Activated T-helper 9 cell treated with anti-CD3 and anti-CD28 coated beads, Interleukin-2, amount 50 U/mL, for 16 hours (primary cell): ENCODE results near the gene STN1.

Experiments used
- DNase-seq: peaks from one replicate; pipeline ENCODE4 v3.0.0-alpha.2; 2020; ENCODE audit warnings: low read depth

STN1 gene

DNA sequence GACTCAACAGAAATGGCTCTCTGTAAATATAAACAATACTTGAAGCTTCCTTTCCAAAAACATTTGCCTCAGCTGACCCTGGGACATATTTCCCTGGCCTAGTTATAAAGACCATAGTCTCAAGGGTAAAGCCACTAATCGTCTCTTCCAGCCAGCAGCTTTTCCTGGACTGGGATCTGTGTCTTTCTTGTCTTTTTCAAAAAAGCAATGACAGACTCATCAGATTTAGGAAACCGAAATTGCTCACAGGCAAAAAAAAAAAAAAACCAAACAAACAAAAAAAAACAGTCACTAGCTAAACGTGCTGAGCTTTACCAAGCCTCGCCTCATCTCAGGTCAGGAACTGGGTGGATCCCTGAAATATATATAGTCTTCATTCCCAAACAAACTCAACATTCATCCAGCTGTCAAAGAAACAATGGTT lies 23.5 kb downstream of the STN1 start:
- DNase-seq, result no peak

DNA sequence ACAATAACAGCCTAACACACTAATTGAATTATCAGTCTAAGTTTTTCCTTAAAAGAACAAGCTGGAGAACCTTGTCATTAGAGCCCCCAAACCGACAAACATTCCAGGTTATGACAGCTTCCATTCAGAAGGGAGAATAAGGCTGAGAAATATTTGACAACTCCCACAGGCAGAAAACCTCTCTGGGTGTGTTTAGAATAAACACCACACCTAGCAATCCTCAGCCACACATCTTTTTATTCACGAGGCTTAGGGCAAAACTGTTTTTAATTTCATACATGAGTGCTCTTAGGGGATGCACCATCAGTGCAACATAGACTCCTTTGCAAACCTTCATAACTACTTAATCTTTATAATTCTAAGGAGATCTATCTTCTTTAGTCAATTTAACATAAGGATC lies 24.2 kb downstream of the STN1 start:
- DNase-seq, result no peak

DNA sequence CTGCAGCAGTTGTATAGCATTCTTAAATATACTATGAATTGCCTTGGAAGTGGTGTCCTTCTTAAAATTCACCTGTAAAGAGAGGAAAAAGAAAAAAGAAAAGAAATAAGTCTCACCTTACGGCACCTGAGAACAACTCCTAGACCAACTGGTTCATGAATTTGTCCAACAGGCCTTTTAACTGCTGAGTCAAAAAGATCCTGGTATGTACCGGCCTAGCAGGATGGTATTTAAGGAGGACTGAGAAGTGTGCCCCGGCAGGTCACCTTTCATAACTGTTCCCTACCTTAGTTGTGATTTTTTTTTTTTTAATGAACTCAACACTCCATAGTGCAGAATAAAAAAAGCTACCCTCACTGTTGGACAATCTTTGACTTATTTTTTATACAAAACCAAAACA lies 25.8 kb downstream of the STN1 start:
- DNase-seq, result no peak

DNA sequence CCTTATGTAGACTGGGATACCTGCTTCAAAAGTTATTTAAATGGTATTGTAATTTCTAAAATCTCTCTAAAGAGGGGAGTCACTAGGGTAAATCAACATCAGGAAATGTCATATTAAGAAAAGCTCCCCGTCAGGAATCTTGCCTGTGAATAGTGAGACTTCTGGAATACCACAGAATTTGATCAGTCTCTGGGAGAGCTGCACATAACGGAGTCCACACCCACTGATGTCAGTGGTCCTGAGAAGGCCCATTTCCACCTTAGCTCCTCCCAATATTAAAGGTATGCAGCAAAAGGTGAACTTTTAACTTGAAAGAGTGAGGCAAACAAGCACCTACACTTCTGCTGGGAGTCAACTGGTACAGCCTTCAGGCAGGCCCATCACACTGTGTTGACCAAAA lies 27.3 kb downstream of the STN1 start:
- no peak for DNase-seq

DNA sequence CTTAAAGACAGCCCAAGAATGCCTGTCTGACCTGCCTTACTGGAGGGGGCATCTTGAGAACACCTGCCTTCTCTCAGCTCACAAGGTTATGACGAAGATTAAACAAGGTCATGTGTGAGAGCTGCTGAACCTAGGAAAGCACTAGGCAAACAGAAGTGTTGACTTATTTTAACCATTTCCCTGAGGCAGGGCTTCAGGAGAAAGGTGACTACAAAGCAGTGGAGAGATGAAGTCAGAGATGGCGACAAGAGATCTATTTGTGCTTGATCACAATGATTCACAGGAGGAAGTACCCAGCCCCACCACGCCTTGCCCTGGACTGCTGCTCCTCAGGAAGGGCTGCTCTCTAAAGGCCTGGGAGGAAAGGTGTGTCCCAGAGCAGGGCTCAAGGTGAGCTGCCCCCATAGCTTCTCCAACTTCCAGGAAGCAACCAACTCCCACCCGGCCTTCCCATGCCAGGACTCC lies 27.8 kb downstream of the STN1 start:
- DNase-seq, result no peak

DNA sequence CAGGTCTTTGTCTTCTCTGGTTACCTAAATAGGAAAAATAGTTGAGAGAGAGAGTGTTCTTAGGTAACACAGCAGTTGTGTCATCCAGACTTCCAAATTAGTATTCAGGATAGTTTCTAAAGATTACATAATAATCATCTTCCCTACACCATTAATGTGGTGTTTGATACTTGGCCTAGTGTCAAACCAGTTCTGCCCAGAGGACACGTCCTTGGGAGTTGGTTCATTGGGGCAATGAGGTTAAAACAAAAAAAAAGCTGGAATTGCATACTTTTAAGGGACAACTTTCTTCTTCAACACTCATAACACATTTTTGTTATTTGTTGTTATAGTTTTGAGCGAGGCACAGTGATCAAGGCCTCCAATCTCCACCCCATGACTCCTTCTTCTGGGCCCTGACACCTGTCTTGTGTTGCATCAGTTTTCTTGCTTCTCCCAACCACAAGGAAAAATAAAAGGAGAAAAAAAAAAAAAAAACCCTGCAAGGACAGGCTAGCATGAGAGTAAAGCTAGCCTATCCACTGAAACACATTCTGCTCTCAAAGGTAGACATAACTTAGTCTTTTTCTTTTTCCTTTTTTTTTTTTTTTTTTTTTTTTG lies 28.8 kb downstream of the STN1 start:
- DNase-seq, result no peak

DNA sequence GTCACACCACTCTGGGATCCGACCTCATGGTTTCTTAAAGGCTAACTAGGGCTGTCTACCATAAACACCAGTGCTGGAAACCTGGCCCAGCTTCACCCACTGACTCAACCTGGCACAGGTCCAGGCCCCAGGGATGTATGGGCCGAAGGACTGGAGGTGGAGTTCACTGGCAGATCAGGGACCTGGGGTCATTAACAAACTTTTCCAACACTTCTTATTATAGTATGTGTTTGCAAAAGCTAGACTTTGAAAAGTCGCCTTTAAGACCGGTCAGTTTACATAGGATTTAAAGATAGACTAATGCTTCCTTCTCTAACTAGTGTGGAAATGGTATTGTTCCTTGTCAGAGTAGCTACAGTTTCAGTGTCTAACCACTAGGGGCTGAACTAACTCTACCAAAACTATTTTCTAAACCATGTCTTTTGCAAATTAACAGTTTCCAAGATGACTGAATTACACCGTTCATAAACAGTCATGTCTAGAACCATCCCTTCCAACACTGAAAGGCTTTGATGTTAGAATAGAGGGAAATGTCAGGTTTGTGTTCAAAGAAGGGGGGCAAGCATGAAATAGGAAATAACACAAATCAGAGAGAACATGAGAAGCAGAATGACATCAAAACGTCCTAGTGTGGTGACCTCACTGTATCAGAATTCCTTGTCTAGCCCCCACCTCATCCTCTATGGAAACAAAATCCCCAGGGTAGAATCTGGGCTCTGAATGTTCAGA lies 29.7 kb downstream of the STN1 start:
- DNase-seq, result no peak

DNA sequence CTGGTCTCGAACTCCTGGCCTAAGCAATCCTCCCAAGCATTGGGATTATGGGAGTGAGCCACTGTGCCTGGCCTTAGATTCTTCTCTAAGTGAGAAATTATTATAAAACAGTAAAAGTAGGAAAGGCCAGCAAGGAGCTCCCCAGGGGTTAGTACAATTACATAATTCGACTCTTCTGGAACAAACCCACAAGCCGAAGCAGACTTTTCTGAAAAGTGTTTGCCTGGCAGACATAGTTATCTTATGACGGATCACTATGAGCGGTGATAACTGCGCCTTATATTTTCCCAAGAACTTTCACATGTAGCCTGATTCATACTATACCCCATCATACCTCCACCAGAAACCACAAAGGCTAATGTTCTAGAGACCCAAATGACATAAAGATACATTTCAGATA lies 32.4 kb downstream of the STN1 start:
- DNase-seq, result no peak

DNA sequence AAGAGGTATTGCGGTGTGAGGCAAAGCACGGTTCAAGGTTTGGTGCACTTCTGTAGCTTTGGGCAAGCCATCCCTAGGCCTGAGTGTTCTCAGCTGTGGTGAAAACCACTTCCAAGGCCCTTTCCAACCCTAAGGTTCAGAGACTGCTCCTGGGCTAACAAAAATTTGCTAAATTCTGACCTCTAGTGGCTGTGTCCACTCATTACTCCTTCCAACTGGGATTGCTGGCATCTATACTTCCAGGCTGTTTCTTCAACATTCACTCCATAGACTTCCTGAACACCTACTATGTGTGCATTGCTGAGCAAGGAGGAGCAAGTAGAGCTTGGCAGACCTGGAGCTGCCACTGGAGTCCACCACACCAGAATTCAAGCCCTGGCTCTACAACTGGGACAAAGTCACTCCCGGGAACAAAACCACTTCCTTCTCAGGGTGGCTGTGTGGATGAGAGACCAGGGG lies 33.3 kb downstream of the STN1 start:
- DNase-seq, result no peak

DNA sequence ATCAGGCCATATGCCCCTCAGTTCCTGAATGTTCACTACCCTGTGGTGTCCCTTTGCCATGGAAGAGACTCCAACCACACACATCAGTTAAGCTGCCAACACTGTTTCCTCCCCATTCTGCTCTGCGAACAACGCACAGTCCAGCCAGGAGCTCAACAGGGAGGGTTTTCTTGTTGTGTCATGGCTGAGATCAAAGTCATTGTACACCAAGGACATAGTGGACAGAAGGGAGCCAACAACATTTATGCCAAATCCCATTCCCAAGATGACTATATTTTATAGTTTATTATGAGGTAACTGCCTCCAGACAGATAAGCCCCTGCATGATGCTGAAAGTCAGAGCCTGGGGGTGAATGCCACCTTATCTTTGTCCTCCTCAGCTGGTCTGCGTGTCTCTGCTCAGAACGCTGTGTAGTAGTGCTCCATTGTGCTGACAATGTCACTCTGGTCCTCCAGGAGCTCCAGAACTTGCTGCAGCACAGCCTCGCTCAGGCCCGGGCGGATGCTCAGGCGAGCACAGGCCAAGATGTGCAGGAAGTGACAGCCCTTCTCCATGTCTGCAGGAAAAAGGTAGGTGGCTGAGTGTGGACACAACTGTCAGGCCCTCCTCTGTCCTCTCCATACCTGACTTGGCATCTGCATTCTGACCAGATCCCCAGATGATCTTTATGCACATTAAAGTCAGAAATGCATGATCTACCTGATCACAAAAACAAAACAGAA lies 35.5 kb downstream of the STN1 start:
- no peak for DNase-seq

DNA sequence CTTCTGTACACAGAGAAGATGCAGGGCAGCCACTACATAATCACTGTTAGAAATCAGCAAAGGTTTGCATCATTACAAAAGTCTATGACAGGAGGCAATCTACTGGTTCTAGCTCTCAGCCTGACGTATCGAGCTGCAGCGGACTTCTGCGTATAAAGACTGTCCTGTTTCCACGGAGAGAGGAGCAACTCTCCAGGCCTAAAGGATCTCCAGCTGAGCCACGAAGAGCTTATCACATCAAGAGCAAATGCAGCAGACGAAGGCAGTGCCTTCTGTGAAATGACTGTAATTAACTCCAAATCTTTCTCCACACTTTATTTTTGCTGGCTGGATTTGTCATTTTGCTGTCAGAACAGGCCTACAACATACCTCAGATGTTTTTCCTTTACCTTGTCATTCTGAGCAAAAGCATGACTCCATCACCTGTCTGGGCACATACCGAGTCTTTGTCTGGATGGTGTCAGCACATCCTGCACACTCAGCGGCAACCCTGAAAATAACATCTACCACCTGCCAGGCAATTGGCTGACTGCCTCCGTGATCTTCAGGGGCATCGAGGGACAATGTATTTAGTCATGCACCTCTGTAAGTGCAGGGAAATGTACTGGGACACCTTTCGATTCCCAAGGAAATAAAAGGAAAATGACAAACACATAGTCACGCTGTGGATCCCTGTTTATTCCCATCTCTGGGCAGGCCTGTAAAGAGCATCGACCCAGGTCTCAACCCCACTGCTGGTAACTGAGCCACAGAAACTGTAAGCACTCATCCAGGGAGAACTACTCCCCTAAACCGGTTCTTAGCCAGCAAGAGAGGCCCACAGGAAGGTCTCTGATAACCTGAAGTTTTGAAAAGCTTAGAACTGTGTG lies 36.3 kb downstream of the STN1 start:
- no peak for DNase-seq

DNA sequence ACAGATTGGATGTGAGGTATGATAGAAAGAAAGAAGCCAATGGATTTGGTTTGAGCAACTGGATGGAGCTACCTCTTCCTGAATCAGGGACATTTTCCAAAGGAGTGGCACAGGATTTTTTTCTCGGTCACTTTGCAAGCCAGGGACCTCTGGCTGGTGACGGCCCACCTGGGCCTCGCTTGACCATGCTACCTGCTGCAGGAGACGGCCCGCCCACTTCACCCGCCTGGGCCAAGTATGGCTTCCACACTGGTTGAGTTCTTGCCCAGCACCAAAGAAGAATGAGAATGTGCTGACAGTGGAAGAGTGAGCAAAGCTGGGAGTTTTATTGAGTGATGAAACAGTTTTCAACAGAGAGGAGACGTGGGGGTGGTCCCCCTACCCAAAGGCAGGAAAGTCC lies 38.2 kb downstream of the STN1 start:
- DNase-seq, result no peak

DNA sequence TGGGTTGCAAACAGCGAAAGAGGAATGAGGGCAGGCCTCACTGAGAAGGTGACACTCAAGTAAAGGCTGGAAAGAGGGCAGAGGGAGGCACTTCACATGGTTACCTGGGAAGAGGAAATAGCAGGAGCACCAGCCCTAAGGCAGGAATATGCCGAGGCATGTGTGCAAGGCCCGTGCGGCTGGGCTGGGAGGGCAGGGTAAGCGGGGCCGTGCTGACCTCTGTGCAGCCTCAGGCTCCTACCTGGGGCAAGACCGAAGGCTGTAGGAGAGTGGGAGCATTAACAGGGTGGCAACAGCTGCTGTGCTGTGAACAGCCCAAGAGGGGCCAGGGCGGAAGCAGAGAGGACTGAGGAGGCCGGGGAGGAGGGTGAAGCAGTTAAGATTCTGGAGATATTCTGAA lies 38.6 kb downstream of the STN1 start:
- DNase-seq, result no peak

DNA sequence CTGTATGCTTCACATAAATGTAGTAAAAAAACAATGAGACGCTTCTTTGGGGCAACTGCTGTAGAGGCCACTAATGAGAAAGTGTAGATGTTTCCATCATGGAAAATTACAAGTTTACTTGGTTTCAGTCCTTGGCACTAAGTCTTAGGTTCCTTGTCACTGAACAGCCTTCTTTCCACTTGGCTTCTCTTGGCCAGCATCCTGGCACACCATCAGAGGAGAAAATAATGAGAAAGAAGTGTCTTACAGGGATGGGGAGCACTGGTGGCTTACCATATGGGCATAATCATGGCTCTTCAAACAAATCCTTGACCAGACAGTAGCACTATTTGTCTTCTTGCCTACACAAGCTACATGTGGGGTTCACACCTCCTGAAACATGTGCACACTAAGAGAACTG lies 40.1 kb downstream of the STN1 start:
- DNase-seq, result no peak

DNA sequence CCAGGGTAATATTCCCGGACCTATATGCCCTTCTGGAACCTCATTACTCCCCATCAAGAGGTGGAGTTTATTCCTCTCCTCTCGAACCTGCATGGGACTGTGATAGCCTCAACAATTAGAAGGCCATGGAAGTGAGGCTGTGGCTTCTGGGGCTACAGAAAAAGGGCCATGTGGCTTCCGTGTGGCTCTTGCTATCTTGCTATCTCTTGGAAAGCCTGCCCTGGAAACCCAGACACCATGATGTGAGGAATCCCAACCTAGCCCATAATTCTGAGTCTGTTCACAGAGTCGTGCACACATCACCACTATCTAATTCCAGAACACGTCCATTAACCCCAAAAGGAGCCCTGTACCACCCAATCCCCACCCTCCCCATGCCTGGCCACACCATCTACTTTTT lies 41.8 kb downstream of the STN1 start:
- DNase-seq, result no peak

DNA sequence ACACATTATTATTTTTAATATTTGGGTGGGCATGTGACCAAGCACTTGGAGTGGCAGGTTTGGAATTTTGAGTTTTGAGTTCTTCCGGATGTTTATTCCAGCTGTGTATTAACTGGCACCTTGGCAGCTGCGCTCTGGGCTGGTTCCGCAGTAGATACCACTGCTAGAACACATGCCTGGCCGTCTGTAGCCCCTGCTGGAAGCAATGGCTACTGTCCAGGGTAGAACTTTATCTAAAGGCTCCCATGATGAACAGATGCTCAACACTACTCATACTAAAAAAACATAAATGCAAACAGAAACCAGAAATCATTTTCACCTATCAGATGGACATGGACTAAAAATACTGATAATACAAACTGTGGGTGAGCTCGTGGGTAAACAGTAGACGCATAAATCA lies 43.3 kb downstream of the STN1 start:
- DNase-seq, result no peak

DNA sequence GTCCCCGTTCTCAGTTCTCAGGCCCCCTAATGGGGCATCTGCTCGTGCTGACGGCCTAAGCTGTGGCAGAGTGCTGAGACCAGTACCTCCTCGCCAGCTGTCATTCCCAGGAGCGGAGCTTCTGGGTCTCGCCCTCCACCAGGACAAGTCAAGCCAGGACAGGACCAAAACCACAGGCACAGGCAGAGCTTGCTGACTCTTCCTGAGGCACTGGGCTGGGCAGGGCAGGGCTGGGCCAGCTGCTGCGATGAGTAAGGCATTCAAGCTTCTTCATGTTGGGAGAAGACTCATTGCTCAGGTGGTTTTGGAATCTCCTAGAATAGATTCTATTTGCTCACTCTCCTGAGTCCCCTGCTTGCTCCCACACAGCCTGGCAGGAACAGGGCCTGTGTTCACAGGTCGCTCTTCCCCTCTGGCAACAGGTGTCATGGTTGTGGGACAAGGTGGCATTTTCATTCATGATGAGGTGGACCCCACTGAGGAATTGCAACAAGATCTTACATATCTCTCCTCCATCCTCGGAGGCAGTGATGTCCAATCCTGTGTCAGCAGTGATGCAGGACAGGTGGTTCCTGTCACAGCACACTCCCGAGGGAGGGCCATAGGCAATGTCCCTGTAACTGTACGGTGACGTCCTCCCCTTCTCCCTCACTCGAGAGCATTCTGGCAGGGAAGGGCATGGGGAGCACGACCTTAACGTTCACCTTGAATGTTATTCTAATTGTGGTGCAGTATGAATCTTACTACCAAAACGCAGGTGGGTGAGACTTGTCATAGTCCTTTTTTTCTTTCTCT lies 45.6 kb downstream of the STN1 start:
- DNase-seq, result no peak

DNA sequence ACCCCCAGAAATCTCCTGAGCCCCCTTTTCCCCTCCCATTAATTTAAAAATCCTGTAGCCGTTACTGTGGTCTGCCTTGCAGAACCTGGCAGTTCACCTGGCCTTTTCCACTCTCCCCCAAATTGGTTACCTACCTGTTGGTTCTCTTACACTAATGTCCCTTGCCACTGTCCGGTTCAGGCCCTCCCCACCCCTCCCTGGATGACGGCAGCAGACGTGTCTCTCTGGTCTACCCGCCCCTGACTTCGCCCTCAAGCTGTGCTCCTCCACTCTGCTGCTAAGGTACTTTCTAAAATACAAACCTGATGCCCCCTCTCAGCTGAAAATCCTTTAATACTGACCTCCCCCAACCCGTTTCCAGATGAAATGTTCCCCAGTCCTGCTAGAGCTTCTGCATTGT lies 47.0 kb downstream of the STN1 start:
- no peak for DNase-seq

DNA sequence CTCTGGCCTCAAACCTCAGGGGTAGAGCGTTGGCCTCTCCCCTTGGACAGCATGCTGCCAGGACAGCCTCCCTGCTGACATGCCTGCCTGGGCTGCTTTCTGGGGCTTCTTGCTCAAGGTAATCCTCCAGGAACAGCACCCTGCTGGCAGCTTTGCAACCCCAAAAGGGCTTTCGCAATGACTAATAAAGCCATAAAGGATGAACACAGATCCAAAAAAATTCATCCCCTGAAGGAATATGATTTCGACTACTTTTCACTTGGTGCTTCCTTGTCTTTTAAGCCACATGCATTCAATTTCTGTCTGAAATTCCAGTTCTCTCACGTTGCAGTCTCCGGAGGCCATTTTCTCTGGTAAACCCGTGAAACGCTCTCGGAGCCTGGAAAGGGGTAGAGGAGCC lies 47.5 kb downstream of the STN1 start:
- no peak for DNase-seq

DNA sequence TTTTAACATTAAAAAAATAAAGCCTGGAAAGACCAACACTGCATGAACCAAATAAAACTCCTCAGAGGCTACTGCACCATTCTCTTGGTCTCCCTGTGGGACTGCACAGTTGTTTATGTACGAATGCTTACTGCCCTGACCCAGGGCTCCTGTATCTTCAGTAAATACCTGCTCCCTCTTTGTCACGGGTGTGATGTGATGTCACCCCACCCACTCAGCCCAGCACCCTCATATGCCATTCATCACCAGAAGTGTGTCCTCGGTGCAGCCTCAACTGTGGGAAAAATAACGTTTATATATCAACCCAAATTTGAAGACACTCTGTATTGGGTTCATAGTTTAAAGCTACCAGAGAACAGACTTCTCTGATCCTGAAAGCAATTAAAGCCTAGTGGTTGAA lies 48.6 kb downstream of the STN1 start:
- DNase-seq, result no peak

DNA sequence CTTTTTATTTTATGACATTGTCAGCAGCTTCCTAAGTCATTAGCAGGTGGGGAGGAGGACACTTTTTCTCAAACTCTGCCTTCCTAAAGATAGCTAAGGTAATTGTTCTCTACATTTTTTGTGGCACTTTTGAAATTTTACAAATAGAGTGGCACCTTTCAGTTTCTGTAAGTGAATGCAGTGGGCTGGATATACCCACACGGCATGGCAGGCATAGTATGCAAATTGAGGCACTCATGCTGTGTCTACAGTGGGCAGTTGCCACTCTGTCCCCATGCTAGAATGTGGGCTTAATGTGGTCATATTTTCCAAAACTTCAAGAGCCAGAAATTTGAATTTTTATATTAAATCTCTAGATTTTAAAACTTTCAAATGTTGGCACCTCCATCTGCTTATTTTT lies 49.8 kb downstream of the STN1 start:
- DNase-seq, result no peak

DNA sequence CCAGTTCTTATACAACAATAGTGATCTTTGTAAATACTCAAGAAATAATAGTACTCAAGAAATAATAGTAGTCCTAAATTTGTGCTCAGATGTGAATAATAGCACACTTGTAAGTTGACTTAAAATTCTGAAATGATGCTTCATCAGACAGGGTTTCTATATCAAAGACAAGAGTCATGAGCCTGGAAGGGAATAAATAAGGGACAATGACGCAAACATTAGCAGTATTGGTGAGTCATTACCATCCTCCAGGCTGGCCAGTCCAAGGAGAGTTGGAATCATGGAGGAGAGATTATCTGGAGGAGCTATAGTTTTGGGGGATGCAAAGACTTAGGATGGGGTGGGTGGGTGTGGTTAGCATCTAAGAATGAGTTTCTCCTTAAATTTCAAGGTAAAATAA lies 56.5 kb downstream of the STN1 start:
- no peak for DNase-seq
